Activated CD8-positive, alpha-beta memory T cell treated with anti-CD3 and anti-CD28 coated beads for 1 hour (primary cell): ENCODE data around the gene FOXL1.

Source experiments
- DNase-seq, 2 donors: peaks; one replicate each; pipeline ENCODE4 v3.0.0-alpha.2; 2020; ENCODE audit warnings: low read depth in 1 of 2; ENCODE audit errors: extremely low read depth in 1 of 2

FOXL1 gene

GRCh38 chr16:86549076-86549892 lies 29.1 kb upstream of the FOXL1 start:
- DNase-seq: peak in 1 of 2 donors; percentile 6

DNA sequence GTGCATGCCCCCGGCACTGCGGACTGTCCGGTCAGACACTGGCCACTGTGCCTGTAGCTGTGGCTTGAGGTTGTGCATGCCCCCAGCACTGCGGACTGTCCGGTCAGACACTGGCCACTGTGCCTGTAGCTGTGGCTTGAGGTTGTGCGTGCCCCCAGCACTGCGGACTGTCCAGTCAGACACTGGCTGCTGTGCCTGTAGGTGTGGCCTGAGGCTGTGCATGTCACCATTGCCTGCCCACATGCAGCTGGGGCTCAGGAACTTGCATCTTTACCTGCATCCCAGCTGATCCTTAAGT lies 28.5 kb upstream of the FOXL1 start:
- no peak for DNase-seq

DNA sequence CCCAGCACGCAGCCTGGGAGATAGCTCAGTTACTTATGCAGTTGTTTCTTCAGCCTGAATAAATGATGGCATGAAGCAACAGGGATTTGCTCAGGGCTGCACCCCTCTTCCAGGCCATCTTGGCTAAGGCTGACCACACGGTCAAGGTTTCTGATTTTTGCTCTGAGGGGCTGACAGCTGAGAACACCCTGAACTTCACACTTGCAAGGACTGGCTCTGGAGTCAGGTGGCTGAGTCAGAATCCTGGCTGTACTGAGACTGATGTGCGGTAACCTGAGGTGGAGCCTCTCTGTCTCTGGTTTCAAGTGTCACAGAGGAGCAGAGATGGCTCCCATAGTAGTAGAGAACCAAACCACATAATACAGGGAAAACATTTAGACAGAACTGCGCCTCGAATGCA lies 28.1 kb upstream of the FOXL1 start:
- no peak for DNase-seq

DNA sequence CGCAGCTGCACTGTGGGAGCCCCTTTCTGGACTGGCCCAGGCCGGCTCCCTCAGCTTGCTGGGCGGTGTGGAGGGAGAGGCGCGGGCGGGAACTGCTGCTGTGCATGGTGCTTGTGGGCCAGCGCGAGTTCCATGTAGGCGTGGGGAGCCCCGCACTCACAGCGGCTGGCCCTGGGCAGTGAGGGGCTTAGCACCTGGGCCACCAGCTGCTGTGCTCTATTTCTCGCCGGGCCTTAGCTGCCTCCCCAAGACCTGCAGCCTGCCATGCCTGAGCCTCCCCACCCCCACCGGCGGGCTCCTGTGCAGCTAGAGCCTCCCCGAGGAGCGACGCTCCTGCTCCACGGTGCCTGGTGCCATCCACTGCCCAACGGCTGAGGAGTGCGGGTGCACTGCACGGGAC lies 25.0 kb upstream of the FOXL1 start:
- DNase-seq: no peak

DNA sequence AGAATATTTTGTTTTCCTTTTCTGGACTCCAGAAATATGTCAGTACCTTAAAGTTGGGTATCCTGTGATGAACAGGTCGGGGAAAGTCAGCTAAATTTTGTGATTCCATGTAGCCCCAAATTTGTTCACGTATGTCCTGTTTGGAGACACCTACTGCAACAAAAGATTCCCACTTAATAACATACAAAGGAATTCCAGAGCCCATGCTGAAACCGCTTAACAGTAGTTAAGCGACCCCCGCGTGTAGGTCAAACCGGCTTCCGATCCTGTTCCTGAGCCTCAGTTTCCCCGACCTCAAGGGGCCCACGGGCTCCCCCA lies 23.8 kb upstream of the FOXL1 start:
- DNase-seq: no peak

DNA sequence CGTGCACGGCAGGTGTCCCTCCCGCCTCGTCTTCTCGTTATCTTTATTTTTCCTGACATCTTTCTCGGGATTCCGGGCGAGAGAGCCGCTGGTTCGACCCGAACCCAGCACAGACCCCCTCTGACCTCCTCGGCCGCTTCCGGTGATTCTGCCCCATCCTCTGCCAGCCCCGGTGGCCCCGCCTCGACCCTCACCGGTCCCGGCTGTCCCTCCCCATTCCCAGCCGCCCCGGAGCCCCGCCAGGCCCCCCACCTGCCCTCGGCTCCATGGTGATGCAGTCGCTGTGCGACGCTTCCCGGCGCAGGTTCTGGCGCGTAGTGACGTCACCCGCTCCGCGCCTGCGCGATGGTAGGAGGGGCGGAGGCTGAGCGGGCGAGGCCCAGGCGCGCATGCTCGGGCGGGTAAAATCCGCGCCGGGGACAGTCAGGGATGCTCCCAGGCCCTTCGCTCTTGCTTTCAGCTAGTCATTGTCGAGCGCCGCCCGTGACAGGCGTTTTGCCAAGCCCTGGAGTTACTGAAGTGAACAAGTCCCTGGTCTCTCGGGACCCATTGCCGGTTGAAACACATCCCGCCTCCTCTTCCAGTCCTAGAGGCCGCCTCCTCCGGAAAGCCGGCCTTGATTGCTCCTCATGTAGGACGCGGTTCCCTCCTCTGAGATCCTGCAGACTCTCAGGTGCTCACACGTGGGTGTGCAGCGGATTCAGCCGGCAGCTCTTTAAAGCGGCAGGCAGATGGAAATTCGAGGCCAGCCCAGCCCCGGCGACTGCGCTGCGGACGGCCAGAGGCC lies 23.2 kb upstream of the FOXL1 start, which contains the start of gene MTHFSD:
Gene MTHFSD, minus strand, starts transcription at position 319 of the 787 bp plus-strand sequence. Its CDS starts 51 bp downstream, at position 268.
- DNase-seq: peak; percentile 85 to 97

DNA sequence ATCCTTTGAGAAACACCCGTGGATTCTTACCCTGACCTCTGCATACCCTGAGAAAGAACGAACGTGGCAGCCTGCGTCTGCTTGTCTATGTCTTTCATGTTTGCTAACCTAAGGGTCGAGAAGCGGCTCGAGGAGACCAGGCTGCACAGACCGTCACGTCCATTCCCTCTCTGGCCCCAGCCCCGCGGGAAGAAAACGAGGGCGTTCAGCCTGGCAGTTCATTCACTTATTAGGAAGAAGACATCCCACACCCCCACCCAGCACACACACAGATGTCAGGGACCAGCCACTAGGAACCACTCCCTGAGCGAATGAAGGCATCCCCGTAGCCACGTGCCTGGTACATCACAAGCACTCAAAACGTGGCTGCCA lies 22.7 kb upstream of the FOXL1 start:
- DNase-seq: no peak

- DNase-seq: no peak
These were observed 21.8 kb upstream of the FOXL1 start for GRCh38 chr16:86556576-86556975.

DNA sequence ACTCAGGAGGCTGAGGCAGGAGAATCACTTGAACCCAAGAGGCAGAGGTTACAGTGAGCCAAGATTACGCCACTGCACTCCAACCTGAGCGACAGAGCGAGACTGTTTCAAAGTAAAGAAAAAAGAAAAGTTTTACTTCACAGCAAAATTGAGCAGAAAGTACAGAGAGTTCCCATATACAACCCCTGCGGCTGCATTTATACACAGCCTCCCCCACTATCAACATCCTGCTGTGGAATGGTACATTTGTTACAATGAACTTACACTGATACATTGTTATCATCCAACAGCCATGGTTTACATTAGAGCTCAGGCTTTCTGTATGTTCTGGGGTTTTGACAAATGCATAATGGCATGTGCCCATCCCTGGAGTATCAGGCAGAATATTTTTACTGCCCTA lies 20.8 kb upstream of the FOXL1 start:
- no peak for DNase-seq

- no peak for DNase-seq
These were observed 19.8 kb upstream of the FOXL1 start for GRCh38 chr16:86558355-86559193.

DNA sequence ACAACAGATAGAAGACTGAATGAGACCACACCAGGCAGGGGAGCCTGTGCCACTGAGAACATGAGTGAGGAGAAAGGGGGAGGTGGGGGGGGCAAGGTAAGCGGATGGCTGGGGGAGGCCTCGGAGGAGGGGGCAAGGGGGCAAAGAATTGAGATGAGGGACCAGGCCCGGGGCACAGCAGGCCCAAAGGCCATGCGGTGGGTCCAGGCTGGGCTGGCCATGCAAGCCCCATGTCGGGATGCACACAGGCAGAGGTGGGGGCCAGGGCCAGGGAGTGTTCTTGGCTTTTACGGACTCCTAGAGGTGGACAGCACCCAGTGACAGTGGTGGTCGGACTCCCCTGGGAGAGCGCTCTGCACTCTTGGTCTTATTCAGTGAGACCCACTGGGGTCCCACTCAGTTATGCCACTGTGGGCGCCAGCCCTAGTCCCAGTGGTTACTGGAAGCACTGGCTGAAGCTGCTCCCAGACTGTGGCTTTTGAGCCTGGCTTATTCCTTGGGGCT lies 18.5 kb upstream of the FOXL1 start:
- DNase-seq: no peak

- no peak for DNase-seq
These were observed 16.0 kb upstream of the FOXL1 start for GRCh38 chr16:86562356-86562755.

GRCh38 chr16:86563469-86564345 lies 14.6 kb upstream of the FOXL1 start:
- DNase-seq: peak; percentile 71 to 72

DNA sequence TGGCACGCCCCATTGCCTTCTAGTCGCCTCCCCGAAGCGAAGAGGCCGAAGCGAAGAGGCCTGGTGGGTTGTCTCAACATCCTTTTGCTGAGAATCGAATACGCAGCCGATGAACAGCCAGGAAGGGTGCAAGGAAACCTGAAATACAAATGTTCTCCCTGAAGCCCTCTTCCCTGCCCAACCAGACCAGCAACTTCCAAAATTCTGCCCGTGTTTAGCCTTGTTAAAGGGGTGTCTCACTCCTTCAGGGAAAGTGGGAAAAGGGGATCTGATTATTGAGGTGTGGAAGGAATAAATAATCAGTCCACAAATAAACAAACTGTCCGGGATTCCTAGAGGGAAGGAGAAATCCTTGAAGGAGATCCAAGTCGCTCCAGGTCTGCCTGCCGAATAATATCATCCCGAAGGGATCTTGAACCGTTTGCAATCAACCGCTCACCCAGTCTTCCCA lies 13.1 kb upstream of the FOXL1 start:
- no peak for DNase-seq

- DNase-seq: no peak
These were observed 12.5 kb upstream of the FOXL1 start for GRCh38 chr16:86565644-86566511.

- peak in 1 of 2 donors; percentile 17 for DNase-seq
These were observed 11.8 kb upstream of the FOXL1 start, which contains the start of gene FOXC2 for GRCh38 chr16:86566601-86566965. Gene FOXC2 (plus strand): TSS chr16:86566829. CDS start chr16:86567336, 507 bp downstream.

GRCh38 chr16:86566966-86567700 lies 11.2 kb upstream of the FOXL1 start:
- DNase-seq: no peak

- DNase-seq: no peak
These were observed 10.4 kb upstream of the FOXL1 start for GRCh38 chr16:86567701-86568581.
